RWPE2 (cell line): ENCODE measurements around the gene AKAP6.
A peak's percentile ranks its signal among the peaks of the same experiment; 100 is the strongest.

Experiments used
- ATAC-seq: fragments of 200-7000 bp; cut with Tn5 transposase; 3 replicates; pipeline ENCODE4 v1.9.1; 2021; ENCODE audit warnings: low read depth
- DNase-seq: peaks from one replicate; pipeline ENCODE4 v3.0.0-alpha.2; 2020; ENCODE audit warnings: low spot score
- H3K27ac ChIP-seq: fragments of 450-650 bp; 2 replicates; pipeline ENCODE4 v1.5.1; 2017; ENCODE audit warnings: mild to moderate bottlenecking; ENCODE audit not compliant: poor library complexity, severe bottlenecking
- H3K27me3 ChIP-seq: fragments of 250-450 bp; sonication (Bioruptor Pico); 2 replicates; pipeline ENCODE4 v1.5.1; 2021; ENCODE audit warnings: mild to moderate bottlenecking, moderate library complexity; ENCODE audit not compliant: insufficient read depth, poor library complexity, severe bottlenecking
- H3K36me3 ChIP-seq: fragments of 250-450 bp; sonication (Bioruptor Pico); 2 replicates; pipeline ENCODE4 v1.5.1; 2020; ENCODE audit warnings: low read depth, mild to moderate bottlenecking, moderate library complexity
- H3K4me1 ChIP-seq: fragments of 250-450 bp; sonication (Bioruptor Pico); 2 replicates; pipeline ENCODE4 v1.5.1; 2021; ENCODE audit warnings: mild to moderate bottlenecking, moderate library complexity; ENCODE audit not compliant: insufficient read depth, poor library complexity, severe bottlenecking
- H3K4me3 ChIP-seq: fragments of 250-450 bp; sonication (Bioruptor Pico); 2 replicates; pipeline ENCODE4 v1.5.1; 2021; ENCODE audit warnings: mild to moderate bottlenecking, moderate library complexity; ENCODE audit not compliant: severe bottlenecking
- H3K9me3 ChIP-seq: fragments of 250-450 bp; sonication (Bioruptor Pico); 2 replicates; pipeline ENCODE4 v1.5.1; 2021; ENCODE audit warnings: mild to moderate bottlenecking, moderate library complexity; ENCODE audit not compliant: severe bottlenecking
- TF ChIP-seq, protein P1 (sequence below): fragments of 450-650 bp; IDR thresholded peaks from one replicate; pipeline ENCODE4 v1.5.1; 2017; ENCODE audit warnings: mild to moderate bottlenecking, moderate library complexity; ENCODE audit not compliant: poor library complexity, severe bottlenecking

Gene AKAP6

GRCh38 chr14:32677129-32677780, 348.2 kb downstream of the AKAP6 start:
- Histone ChIP-seq H3K36me3 (no peaks in the 10 kb centered on the region), H3K27me3 (no peaks in the 10 kb centered on the region), H3K4me1 (no peaks in the 10 kb centered on the region), H3K9me3 (no peaks in the 10 kb centered on the region), H3K27ac (no peak overlapping the region), H3K4me3 (no peak overlapping the region)
- TF ChIP-seq, protein P1, sequence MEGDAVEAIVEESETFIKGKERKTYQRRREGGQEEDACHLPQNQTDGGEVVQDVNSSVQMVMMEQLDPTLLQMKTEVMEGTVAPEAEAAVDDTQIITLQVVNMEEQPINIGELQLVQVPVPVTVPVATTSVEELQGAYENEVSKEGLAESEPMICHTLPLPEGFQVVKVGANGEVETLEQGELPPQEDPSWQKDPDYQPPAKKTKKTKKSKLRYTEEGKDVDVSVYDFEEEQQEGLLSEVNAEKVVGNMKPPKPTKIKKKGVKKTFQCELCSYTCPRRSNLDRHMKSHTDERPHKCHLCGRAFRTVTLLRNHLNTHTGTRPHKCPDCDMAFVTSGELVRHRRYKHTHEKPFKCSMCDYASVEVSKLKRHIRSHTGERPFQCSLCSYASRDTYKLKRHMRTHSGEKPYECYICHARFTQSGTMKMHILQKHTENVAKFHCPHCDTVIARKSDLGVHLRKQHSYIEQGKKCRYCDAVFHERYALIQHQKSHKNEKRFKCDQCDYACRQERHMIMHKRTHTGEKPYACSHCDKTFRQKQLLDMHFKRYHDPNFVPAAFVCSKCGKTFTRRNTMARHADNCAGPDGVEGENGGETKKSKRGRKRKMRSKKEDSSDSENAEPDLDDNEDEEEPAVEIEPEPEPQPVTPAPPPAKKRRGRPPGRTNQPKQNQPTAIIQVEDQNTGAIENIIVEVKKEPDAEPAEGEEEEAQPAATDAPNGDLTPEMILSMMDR: no peak
- ATAC-seq (no peak), DNase-seq (no peak)

DNA sequence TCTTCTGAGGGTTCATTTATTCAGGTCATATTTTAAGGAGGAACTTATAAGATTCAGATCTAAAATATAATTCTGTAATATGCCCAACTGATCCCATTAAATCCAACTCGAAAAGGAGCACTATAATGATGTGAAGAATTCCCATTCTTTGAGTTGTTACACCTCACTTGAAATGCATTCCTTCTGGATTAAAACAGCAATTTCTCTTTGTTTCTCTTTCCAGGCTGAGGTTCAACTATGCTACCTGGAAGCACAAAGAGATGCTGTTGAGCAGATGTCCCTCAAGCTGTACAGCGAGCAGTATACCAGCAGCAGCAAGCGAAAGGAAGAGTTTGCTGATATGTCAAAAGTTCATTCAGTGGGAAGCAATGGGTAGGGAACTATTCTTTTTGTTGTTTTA, 349.0 kb downstream of the AKAP6 start:
- TF ChIP-seq, protein P1: no peak
- H3K27me3 ChIP-seq: no peaks in the 10 kb centered on the region
- DNase-seq: no peak

DNA sequence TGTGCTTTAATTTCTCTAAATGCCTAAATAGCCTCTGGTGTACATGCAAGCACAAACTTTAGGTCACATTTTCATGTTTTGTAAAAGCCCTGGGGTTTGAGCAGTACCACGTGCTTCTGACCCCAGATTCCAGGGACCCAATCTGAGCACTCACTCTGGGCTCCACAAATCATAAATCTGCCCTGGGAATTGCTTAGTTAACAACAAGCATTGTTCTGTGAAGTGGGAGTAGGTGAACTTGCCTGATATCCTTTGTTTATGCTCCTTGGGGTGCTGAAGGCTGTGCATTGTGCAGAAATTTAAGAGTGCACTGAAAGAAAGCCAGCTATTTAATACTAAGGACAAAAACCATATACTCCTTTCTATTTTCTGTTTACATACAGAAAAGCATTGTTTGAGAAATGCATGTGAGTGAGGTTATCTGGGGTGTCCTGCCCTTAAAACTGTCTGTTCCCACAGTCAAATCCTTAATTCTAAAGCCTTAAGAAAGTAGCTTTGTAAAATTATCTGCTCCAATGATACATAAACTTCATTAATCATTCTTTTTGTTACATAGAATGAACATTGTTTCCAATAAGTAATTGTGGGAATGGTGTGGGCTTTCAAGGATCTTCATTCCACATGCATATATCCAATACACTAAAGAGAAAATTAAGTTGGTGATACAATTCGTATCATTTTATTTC, 351.0 kb downstream of the AKAP6 start:
- H3K36me3 ChIP-seq: no peaks in the 10 kb centered on the region
- DNase-seq: no peak
- no peak for ATAC-seq

More for the DNA sequence above, 349.0 kb downstream of the AKAP6 start:
- ATAC-seq: no peak
- Histone ChIP-seq H3K36me3 (no peaks in the 10 kb centered on the region), H3K4me1 (no peaks in the 10 kb centered on the region), H3K9me3 (no peaks in the 10 kb centered on the region), H3K4me3 (no peak overlapping the region), H3K27ac (no peak overlapping the region)

DNA sequence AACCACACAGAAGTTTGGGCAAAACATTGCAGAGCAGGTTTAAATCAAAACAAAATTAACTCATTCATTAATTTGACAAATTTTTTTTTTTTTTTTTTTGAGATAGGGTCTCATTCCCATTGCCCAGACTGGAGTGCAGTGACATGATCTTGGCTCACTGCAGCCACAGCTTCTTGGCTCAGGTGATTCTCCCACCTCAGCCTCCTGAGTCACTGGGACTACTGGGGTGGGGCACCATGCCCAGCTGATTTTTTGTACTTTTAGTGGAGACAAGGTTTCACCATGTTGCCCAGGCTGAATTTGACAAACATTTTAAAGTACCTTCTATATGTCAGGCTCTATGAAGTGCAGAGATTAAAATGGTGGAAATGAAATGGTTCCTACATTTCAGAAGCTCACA, 352.5 kb downstream of the AKAP6 start:
- no peak overlapping the region for H3K4me3 ChIP-seq
- DNase-seq: no peak
- 0 out of 3 replicates have a peak, but pooled peaks have one; percentile 14 for ATAC-seq
- TF ChIP-seq, protein P1: no peak
- no peaks in the 10 kb centered on the region for H3K9me3 ChIP-seq
- no peaks in the 10 kb centered on the region for H3K36me3 ChIP-seq
- H3K27ac ChIP-seq: no peak overlapping the region
- H3K27me3 ChIP-seq: no peaks in the 10 kb centered on the region
- H3K4me1 ChIP-seq: no peaks in the 10 kb centered on the region

More for the DNA sequence above, 351.0 kb downstream of the AKAP6 start:
- Histone ChIP-seq H3K4me1 (no peaks in the 10 kb centered on the region), H3K27ac (no peak overlapping the region), H3K27me3 (no peaks in the 10 kb centered on the region), H3K9me3 (no peaks in the 10 kb centered on the region), H3K4me3 (no peak overlapping the region)
- TF ChIP-seq, protein P1: no peak

DNA sequence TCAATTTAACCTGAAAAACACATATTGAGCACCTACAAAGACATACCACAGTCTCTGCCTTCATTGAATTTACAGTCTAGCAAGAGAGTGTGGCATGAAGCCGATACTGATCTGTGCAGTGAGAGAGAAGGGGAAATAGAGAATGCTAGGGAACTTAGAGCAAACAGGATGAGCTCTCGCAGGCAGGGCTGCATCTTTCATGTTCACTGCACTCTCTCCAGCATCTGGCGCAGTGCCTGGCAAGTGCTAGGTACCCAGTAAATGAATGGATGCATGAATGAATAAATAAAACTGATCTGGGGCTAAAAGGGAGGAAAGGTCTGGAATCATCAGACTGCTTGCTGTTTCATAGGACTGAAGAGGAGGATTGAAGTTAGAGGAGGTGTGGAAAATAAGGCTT, 353.1 kb downstream of the AKAP6 start:
- TF ChIP-seq, protein P1: no peak
- ATAC-seq (no peak), DNase-seq (no peak)
- Histone ChIP-seq H3K27ac (no peak overlapping the region), H3K36me3 (no peaks in the 10 kb centered on the region), H3K9me3 (no peaks in the 10 kb centered on the region), H3K4me3 (no peak overlapping the region), H3K4me1 (no peaks in the 10 kb centered on the region), H3K27me3 (no peaks in the 10 kb centered on the region)
